Fibroblast of the conjunctiva (primary cell): Measurements from ENCODE around the gene TAF15.

Experiments used
- DNase-seq: peaks from one replicate; pipeline ENCODE4 v3.0.0-alpha.2; 2010; ENCODE audit warnings: low read depth

TAF15 gene

DNA sequence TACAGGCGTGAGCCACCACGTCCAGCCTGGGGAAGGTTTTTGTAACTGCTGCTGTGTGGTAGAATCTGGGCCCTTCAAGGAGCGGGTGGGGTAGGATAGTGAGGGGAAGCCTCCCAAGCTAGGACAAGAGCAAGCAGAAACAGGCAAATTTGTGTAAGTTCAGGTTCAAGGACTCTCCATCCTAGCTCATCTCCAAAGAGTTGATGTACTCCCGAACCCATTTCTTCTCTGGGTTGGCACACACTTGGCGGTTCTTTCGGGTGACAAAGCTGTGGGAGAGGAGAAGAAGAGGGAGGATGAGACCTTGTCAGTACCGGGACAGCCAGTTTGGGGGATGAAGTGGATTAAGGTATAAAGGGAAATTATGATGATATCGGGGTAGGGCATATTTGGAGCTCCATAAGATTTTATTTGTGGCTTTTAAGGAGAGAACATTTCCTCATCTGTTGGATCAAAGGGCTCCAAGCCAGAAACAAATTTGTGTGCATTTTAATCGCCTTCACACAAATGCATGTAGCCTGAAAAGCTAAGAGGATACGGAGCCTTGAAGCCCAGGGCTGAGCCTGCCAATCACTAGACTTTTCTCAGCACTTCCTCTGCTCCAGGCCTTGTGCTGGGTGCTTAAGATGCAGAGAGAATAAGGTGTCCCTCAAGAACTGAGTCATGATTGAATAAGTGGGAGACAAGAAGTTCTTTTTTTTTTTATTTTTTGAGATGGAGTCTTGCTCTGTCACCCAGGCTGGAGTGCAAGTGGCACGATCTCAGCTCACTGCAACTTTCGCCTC, 63.1 kb downstream of the TAF15 start:
- no peak for DNase-seq

DNA sequence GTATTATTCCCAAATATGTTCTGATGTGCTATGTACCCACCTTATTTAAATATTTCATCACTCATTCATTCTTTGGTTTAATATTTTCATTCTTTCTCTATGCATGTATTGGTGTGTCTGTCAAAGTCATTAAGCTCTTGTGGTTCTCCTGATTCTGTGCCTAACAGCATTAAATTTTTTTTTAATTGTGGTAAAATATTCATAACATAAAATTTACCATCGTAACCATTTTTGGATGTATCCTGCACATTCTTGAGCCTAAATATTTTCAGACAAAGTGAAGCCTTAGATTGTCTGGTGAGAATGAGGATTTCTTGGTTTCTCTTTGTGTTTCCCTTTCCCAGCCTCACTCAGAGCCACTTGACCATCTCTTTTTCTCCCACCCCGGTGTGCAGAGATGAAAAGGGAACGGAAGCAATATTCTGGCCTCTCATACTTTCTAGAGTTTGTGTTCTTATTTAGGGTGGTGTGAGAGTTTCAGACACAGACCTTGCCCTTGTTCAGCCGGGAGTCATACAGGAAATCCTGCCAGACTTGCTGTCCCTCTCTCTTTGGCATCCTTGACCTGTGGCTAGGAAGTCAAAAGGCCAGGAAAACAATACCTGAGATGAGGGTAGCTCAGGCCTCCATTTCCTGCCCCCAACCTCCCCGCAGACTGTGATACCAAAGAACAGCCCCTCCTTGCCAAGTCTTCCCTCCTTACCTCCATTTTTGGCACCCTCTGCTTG, 66.0 kb downstream of the TAF15 start:
- no peak for DNase-seq

DNA sequence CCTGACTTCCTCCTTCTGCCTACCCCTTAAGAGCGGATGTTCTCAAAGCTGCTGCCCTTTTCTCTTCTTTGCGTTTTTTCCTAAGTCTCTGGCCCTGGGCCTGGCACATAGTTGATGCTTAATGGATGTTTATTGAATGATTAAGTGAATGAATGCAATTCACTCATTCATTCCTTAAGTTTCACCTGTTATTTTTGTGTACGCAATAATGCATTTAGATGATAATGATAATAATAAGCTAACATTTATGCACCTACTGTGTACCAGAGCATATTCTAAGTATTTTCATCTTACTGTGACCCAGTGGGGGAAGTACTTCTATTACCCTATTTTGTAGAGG, 66.5 kb downstream of the TAF15 start:
- no peak for DNase-seq

DNA sequence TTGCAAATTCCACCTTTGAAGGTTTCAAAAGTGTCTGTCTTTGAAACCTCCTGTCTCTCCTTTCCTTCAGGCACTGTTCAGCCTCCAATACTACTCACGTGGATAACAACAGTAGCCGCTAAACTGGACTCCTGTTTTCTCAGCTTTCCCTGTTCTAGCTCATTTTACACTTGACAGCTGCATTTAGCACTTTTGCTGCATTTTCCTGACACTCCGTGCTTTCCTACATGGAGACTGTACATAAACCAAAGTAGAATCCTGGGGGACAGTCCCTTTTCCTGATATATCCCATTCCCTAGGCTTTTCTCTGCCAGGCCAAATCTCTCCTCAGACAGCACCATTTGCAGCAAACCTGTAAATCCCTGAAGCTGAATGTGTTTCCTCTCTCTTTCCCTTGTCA, 67.2 kb downstream of the TAF15 start:
- no peak for DNase-seq

DNA sequence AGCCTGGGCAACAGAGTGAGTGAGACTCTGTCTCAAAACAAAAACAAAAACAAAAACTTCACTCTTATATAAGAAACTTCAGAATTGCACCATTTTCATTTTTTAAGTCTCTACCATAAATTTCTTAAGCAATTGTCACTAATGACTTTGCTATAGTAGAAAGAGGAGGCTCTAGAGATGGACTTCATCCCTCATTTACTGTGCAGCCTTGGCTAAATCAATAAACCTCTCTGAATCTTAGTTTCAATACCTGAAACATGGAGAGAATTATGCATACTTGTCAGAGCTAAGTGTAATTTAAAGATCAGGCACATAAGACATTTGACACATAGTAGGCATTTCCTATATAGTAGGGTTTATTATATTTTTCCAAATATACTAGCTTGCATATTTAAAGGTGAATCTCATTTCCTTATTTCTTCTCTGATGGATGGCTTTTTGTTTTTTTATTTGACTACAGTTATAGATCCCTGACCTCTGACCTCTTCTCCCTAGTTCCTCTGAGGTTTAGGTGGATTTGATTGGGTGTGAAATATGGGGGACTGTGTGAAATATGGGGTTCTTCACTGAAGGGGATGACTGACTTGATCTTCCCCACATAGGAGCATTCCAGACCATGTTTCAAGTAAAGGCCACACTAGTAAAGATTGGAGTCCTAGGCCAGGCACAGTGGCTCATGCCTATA, 68.2 kb downstream of the TAF15 start:
- DNase-seq, result no peak

DNA sequence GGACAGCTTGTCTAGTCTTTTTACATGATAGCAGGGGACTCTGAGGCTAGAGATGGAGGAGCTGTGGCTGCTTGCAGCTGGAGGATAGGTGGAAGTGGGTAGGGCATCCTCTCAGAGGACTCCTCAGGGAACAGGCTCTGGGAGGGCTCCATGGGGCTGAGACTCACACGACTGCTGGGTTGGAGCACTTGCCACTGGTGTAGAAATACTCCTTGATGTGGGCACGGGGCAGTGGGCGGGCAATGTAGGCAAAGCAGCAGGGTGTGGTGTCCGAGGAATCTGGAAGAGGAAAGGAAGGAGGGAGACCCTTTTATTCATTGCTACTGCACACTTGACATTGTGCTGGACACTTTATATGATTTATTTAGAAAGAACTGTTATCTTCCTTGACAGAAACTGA, 69.1 kb downstream of the TAF15 start:
- DNase-seq, result no peak

DNA sequence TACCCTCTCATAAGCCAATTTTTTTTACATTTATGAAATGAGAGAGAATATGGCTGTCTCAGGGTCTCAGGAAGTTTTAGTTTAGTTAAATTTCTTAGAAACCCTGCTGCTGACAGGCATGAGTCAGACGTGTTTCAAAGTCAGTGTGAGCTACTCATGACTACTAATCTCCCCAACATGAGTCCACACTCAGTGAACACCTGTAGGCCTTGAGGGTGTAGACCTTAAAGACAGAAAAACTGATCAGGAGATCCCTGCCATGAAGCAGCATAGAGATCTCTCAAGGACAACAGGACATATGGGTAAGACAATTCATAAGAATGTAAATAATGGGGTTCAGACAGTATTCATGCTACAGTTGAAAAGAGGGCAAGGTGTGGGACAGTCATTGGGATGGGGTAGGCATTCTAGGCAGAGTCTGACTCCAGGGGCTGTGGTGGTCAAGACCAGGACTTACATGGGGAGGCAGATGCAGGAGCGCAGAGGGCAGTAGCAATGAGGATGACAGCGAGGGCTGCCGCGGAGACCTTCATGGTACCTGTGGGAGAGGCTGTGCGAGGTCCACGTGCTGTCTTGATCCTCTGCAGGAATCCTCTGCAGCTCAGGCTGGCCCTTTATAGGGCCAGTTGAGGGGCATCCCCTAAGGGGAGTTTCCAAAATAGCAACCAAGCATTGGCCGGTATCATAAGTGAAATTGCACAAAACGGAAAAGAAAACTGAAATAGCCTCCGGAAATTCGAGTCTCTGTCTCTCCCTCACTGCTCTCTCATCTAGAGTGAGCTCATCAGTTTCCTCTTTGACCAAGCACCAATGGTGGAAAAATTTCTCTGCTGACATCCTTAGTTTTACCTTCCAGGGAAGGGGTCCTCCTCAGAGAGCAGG, 70.7 kb downstream of the TAF15 start, which contains the start of gene CCL5:
Gene CCL5 (minus strand): TSS at position 588 of the 882 bp plus-strand sequence.
- no peak for DNase-seq

DNA sequence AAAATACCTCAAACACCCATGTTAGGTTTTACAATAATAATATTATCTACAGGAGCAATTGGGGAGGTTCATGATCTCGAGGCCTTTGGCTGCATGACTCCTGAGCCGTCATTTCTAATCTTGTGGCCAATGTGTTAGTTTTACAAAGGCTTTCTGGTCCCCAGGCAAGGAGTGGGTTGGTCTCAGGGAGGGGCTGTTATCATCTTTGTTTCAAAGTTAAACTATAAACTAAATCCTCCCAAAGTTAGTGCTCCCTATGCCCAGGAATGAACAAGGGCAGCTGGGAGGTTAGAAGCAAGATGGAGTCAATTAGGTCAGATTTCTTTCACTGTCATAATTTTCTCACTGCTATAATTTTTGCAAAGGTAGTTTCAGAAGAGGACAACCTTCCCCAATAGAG, 80.0 kb downstream of the TAF15 start:
- no peak for DNase-seq

DNA sequence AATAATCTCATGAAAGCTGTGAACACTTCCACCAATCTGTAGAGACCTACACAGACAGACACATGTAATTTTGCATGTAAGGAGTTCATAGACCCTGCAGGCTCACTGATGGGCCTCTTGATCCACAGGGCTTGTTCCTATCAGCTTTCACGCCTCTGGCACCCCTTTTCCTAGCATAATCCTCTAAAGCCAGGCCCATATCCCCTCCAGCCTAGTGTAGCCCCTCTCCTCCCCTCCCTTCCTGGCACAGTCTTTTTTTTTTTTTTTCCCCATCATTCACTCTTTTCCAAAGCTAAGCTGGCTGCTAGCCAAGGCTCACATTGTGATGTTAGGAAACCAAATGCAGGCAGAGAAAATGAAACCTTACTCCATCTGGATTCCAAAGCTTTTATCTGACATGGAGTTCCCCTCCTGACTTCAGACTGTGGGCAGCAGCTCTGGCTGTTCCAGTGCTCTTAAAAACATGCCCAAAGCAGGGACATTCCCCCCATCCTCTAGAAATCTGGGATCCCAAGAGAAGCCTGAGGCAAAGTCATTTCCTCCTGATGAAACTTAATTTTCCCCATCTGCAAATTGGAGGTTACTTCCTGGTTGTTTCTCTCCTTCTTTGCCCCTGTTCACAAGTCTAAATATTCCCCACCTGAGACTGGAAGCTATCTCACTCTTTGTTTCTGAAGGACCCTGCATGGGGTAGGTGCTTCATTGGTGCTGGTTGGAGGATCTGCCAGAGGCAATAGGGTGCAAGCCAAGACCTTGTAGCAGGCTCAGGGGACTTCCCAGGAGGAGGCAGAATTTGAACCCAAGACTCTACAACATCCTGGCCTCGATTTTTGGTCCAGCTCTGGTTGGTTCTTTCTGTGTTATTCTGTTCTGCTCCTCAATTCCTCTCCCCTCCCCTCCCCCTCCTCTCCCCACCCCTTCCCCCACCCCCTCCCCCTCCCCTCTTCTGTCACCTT, 80.8 kb downstream of the TAF15 start:
- peak; percentile 16 for DNase-seq

DNA sequence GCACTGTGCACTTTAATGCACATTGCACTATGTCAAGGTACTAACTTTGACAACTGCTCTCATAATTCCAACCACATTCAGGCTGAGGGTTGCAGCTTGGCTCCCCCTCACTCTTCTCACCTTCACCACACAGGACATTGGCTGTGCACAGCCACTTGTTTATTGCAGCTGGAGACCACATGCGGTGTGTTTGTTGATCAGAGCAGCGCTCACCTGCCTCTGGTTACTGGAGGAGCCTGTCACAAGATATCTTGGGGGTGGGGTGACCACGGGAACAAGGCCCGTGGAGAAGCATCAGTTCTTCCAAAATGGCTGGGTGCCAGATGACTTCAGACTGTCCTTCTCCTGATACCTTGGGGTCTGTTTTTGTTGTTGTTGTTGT, 81.5 kb downstream of the TAF15 start:
- no peak for DNase-seq

DNA sequence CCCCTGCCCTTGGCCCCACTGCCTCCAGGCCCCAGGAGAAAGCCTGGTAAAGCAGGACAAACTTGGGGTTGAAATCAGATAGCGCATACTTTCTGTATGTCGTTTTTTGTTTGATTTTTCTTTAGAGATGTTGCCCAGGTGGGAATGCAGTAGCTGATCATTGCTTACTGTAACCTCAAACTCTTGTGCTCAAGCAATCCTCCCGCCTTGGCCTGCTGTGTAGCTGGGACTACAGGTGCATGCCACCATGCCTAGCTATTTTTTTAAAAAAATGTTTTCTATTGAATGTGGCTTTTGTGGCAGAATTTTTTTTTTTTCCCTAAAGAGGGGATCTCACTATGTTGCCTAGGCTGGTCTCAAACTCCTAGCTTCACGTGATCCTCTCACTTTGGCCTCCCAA, 82.0 kb downstream of the TAF15 start:
- no peak for DNase-seq

DNA sequence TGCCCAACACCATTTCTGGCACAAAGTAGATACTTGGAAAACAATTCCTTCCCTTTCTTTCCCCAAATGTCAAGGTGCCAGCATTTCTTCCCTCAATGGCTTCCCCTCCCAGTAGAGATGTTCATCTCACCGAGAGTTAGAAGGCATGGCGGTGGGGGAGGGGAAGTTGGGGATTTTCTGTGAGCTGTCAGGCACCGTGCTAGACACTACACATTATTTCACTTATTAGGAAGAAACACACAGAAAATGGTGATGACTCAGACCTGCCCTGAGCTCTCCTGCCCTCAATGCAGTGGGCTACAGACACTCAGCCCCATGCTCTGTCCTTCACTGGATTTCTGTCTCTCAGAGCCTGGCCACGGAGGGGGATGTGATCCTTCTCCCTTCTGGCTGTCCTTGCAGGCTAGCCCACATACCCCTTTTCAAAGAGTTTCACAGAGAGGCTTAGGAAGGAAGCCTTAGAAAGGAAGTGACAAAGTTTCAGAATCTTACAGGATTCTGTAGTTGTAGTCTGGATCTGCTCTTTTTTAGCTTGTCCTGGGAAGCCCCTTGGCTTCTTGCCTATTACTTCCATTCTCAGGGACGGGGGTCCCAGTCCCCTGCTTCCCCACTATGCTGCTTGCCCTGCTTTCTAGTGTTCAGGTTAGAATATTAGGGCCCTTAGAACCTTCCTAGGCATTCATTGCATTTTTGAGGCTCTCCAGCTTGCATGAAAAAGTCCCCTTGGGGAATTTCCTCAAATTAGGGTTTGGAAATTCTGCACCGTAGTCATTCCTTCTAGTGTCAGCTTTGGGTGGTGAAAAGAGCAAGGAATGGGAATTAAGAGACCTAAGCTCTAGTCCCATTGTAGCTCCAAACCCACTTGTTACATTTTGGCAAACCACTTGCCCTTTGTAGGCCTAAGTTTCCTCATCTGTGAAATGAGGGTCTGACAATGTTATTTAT, 83.1 kb downstream of the TAF15 start:
- no peak for DNase-seq

DNA sequence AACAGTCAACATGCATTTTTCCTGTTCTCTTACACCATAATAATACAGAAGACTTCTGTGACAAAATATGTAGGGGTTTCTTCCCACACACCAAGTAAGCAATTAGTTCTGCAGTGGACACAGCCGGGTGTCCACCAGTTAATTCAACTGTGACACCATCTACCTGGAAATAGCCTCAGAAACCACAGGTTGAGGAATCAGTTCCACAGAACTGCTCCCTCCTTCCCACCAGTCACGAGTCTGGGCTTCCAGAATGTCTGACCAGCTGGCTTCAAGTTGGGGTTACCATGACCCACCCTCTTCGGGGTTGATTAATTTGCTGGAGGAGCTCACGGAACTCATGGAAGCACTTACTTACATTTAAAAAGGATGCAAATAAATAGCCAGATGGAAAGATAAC, 84.5 kb downstream of the TAF15 start:
- no peak for DNase-seq

DNA sequence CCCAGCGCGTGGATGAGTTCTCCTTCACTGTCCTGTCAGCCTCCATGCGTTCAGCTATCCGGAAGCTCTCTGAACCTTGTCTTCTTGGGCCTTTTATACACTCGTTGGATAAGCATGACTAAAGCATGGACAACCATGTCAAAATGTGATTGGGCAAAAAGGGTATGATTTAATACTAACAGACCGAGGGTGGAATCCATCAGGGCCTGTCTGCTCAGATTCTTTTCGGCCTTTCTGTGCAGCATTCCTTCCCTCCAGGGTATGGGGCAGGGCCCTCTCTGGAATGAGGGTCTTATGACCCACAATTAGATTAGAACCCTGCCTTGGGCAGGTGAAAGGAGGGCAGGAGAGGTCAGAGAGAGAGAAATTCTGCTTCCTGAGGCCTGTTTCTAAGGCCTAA, 84.9 kb downstream of the TAF15 start:
- no peak for DNase-seq

DNA sequence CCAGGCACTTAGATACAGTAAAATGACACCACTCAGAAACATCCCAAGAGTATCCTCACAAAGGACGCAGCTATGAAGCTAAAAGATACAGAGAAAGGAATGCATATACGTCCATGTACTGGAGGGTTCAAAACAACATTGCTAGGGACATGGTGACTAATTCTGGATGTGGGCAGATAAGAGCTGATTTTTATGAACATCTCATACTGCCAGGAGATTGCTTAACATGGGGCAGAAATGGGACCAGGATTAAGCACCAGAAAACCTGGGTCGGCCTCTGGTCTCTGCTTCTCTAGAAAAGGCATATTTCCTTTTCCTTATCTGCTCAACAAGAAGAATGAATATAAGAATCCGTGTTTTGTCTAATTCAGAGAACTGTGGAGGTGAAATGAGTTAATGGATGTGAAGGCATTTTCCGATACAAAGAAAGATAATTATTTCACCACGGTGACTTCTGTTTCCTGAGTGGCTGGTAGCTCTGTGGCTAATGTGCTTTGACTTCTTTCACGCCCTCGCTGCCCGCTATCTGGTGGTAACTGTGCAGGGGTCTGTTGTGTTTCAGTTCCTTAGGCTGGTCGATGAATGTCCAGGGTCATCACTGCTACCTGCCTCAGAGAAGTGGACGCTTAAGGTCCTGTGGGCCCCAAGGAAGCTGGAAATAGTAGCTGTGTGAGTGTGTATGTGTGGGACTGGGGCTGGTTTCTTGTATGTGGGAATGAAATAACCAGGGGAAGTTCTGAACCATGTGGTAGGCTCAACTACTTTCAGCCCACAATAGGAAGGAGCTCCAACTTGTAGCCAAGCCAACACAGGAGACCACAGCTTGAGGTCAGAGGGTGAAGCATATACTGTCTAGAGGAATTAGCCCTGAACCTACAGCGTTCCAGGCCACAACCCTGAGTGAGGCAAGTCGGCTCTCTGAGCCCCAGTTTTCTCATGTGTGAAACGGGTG, 86.6 kb downstream of the TAF15 start:
- no peak for DNase-seq
